ENCODE results near the gene ZSWIM8. TPM values are rescaled to one million over a fixed set of nuclear protein-coding genes. Genes with fewer than 3 reads are reported as not detected.

The ZSWIM8 gene
- total and polyA plus RNA-seq, 2 experiments from 2014 or later = 63.7 to 115 TPM

- Histone ChIP-seq H3K27ac (no peak overlapping the region), H3K9me3 (ENCODE audit: low read depth) (no peaks in the 10 kb centered on the region), H3K4me3 (no peak overlapping the region), H3K4me1 (ENCODE audit: low read depth) (no peaks in the 10 kb centered on the region), H3K27me3 (no peaks in the 10 kb centered on the region), H3K36me3 (peaks cover 12% of the 10 kb centered on the region)
- TF ChIP-seq CTCF (IDR thresholded peaks at IDR 0.05; ENCODE audit: low read depth, low read length) = no peak
- DNase-seq (ENCODE audit: low read depth in 1 of 2, low spot score in 1 of 2) = no peak
These were observed 55.1 kb downstream of the ZSWIM8 start for GRCh38 chr10:73840403-73841060.

- Histone ChIP-seq H3K4me3 (no peak overlapping the region), H3K27ac (no peak overlapping the region), H3K4me1 (ENCODE audit: low read depth) (no peaks in the 10 kb centered on the region), H3K9me3 (ENCODE audit: low read depth) (no peaks in the 10 kb centered on the region), H3K36me3 (peaks cover 12% of the 10 kb centered on the region), H3K27me3 (no peaks in the 10 kb centered on the region)
- TF ChIP-seq CTCF (IDR thresholded peaks at IDR 0.05; ENCODE audit: low read depth, low read length) = no peak
- no peak for DNase-seq (ENCODE audit: low read depth in 1 of 2, low spot score in 1 of 2)
These were observed 55.6 kb downstream of the ZSWIM8 start for GRCh38 chr10:73841061-73841421.

- H3K27ac ChIP-seq = no peak overlapping the region
These were observed 56.3 kb downstream of the ZSWIM8 start for GRCh38 chr10:73841526-73842285.

GRCh38 chr10:73842349-73842748 lies 56.9 kb downstream of the ZSWIM8 start:
- H3K36me3 ChIP-seq = peaks cover 12% of the 10 kb centered on the region
- no peaks in the 10 kb centered on the region for H3K4me1 ChIP-seq (ENCODE audit: low read depth)
- H3K4me3 ChIP-seq = no peak overlapping the region
- no peak overlapping the region for H3K27ac ChIP-seq
- H3K9me3 ChIP-seq (ENCODE audit: low read depth) = no peaks in the 10 kb centered on the region
- DNase-seq (ENCODE audit: low read depth in 1 of 2, low spot score in 1 of 2) = no peak
- no peak for TF ChIP-seq CTCF (IDR thresholded peaks at IDR 0.05; ENCODE audit: low read depth, low read length)
- no peaks in the 10 kb centered on the region for H3K27me3 ChIP-seq

More at GRCh38 chr10:73841526-73842285, 56.3 kb downstream of the ZSWIM8 start:
- Histone ChIP-seq H3K27me3 (no peaks in the 10 kb centered on the region), H3K4me1 (ENCODE audit: low read depth) (no peaks in the 10 kb centered on the region), H3K36me3 (peaks cover 10% of the 10 kb centered on the region), H3K9me3 (ENCODE audit: low read depth) (no peaks in the 10 kb centered on the region), H3K4me3 (no peak overlapping the region)
- DNase-seq (ENCODE audit: low read depth in 1 of 2, low spot score in 1 of 2) = no peak
- no peak for TF ChIP-seq CTCF (IDR thresholded peaks at IDR 0.05; ENCODE audit: low read depth, low read length)

GRCh38 chr10:73843261-73843660 lies 57.9 kb downstream of the ZSWIM8 start:
- Histone ChIP-seq H3K4me1 (ENCODE audit: low read depth) (no peaks in the 10 kb centered on the region), H3K27me3 (no peaks in the 10 kb centered on the region), H3K36me3 (peaks cover 21% of the 10 kb centered on the region), H3K9me3 (ENCODE audit: low read depth) (no peaks in the 10 kb centered on the region), H3K27ac (no peak overlapping the region), H3K4me3 (no peak overlapping the region)
- no peak for DNase-seq (ENCODE audit: low read depth in 1 of 2, low spot score in 1 of 2)
- no peak for TF ChIP-seq CTCF (IDR thresholded peaks at IDR 0.05; ENCODE audit: low read depth, low read length)
